Eye (tissue), 1 donor: ENCODE measurements around the gene TLCD1.

Experiments
- DNase-seq: peaks from one replicate; pipeline ENCODE4 v3.0.0-alpha.2; 2015

Gene TLCD1

GRCh38 chr17:28682655-28683054 is 43.4 kb downstream of the TLCD1 start:
- no peak for DNase-seq

GRCh38 chr17:28675980-28676379 is 50.1 kb downstream of the TLCD1 start:
- DNase-seq: no peak

- DNase-seq: no peak
Observed at GRCh38 chr17:28675490-28675889, 50.5 kb downstream of the TLCD1 start.
